HG03439 (cell line): Measurements from ENCODE around the gene UPB1.
A peak's percentile ranks its signal among the peaks of the same experiment; 100 is the strongest.

ENCODE experiments used
- ATAC-seq: cut with Tn5 transposase; IDR thresholded peaks from one replicate; pipeline ENCODE4 v1.9.1; 2021; ENCODE audit warnings: mild to moderate bottlenecking, moderate library complexity; ENCODE audit not compliant: unreplicated experiment

Gene UPB1

DNA sequence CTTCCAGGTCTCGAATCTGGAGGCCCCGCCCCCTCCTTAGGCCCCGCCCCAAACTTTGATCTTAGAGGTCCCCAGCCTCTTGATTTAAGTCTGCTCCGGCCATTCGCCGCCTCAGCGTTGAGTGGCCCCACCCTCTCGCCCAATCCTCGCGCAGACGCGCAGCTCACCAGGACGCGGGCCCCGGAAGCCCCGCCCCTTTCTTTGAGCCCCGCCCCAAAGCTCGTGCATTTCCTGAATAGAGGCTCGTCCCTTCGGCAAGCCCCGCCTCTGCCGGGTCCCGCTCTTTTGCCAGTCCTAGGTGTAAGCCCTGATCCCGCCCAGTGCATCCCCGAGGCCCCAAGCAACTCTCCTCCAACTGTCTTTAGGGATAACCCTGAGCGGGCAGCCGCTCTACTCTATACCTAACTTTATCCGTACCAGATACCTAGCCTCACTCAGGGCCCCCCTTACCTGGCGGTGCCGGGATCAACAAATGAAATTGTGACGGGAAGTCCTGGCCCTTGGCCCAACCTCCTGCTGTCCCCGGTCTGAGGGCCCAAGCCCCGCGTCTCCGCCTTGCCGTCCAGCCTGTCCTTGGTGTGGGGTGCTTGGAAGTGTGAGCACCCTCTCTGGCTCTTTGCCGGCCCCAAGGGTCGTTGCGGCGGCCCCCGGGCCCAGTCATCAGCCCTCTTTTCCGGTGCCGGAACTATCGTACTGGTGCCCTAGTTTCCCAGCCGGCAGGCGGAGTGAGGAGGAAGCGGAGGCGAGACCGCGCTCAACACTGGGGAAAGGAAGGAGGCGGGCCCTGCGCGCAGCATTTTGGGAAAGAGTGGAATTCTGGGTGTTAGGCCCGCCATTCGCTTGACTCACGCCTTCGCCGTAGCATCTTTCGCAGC is 60.3 kb downstream of the UPB1 start, which contains the start of gene SNRPD3:
Gene SNRPD3 (plus strand): TSS at position 835 of the 875 bp plus-strand sequence. CDS start 1,676 bp downstream, outside the sequence.
- peak; percentile 67 for ATAC-seq

DNA sequence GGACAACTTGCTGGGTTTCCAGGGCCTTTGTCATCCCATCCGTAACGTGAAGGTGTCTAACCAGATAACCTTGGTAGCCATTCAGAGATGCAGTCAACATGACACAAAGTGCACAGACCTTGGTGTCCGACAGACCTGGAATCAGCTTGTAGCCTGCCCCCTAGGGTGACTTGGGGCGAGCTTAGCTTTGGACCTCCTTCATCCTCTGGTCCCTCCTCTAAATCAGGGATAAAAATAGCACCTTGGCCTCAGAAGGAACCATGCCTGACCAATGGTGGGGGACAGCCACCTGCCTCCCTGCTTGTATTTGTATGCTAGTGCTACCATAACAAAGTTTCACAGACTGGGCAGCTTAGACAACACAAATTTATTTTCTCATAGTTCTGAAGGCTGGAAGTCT is 64.3 kb downstream of the UPB1 start:
- ATAC-seq: no peak

DNA sequence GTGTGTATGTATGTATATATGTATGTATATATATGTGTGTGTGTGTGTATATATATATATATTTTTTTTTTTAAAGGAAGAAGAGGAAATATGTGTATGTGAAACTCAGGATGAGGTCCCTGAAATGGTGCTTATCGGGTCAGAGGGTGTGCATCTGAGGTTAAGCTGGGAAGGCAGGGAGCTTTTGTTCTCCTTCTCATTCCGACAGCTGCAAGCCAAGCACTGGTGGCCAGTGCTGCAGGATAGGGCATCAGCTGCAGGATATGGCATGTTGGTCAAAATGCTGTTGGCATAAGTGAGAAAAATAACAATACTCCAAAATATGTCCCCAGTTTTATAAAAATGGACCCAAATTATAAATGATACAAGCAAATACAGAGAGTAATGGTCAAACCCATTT is 68.1 kb downstream of the UPB1 start:
- no peak for ATAC-seq

DNA sequence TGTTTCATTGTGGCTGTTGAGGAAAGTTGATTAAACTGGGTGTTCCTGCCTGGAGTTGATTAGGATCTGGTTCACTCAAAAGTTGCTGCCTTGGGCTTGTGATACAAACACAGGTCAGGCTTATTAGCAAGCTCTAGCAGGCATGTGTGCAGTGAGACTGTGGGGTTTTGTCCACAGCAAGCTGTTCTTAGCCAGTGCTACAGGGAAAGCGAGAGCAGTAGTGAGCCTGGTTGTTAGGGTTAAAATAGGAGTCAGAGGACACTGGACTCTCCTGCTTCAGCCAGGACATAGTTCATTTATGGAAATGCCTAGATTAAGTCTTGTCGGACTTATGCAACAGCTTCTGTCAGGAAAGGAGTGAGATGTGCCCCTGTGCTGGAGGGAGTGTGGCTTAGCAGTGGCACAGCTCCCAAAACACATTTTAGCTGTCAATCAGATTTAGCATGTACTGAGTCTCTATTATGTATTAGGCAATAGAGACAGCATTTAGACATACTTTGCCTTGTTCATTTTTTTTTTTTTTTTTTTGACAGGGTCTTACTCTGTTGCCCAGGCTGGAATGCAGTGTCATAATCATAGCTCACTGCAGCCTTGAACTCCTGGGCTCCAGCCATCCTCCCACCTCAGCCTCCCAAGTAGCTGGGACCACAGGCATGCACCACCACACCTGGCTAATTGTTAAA is 69.4 kb downstream of the UPB1 start:
- ATAC-seq: no peak

DNA sequence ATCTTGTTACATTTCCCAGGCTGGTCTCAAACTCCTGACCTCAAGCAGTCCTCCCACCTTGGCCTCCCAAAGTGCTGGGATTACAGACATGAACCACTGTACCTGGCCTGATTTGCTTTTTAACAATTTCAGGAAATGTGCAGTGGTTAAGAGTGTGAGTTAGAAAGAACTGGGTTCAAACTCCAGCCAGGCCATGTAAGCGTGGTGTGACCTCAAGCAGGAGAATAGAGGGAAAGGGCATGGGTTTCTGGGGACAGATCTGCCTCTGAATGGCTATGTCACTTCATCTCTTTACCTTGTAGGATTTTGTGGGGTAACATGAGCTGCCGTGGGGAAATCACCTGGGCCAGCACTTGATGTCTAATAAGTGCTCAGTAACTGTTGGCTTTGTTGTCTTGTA is 69.9 kb downstream of the UPB1 start:
- no peak for ATAC-seq

DNA sequence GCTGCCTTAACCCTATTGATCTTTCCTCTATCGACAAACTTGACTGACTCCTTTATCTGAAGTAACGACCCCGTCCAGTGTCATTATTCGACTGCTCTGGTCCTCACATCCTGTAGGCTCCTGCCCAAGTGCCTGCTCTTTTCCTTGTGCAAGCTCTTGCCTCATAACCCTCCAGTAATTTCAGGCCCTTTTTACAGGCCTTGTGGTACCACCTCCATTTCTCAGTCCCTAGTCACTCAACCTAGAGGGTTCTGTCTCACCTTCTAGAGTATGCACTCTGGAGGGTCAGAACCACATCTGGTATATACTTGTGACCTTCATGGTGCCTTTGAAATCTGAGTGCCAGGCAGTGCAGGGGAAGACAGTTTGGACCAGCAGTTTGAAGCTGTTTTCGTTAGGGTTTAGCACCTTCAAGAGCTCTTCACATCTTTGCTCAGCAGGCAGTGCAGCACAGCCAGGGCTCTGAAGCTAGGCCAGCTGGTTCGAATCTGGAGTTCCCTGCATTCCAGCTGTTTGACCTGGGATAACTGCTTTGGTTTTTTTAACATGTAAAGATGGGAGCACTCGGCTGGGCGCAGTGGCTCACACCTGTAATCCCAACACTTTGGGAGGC is 71.9 kb downstream of the UPB1 start:
- ATAC-seq: no peak

DNA sequence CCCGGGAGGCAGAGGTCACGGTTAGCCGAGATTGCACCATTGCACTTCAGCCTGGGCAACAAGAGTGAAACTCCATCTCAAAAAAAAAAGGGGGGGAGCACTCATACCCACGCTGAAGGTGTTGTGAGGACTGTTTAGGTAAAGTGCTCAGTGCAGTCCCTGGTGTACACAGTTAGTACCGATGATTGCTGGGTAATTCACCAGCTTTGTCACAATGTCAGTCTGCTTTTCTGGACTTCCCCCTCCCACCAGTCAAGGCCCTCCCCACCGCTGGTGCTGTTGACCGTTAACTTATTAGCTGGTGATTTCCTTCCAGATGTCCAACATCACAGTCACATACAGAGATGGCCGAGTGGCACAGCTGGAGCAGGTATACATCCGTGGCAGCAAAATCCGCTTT is 72.5 kb downstream of the UPB1 start:
- ATAC-seq: no peak

DNA sequence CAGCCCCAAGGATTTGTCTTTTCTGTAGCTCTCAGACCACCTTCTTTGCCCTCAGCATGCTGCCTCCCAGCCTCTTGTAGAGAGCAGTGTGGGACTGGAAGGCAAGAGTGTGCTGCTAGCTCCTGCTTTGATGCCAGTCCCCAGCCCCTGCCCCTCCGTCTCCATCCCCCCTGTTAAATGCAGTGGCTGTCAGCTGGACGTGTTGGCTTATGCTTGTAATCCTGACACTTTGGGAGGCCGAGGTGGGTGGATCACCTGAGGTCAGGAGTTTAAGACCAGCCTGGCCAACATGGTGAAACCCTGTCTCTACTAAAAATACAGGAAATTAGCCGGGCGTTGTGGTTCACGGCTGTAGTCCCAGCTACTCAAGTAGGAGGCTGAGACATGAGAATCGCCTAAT is 76.1 kb downstream of the UPB1 start:
- no peak for ATAC-seq

DNA sequence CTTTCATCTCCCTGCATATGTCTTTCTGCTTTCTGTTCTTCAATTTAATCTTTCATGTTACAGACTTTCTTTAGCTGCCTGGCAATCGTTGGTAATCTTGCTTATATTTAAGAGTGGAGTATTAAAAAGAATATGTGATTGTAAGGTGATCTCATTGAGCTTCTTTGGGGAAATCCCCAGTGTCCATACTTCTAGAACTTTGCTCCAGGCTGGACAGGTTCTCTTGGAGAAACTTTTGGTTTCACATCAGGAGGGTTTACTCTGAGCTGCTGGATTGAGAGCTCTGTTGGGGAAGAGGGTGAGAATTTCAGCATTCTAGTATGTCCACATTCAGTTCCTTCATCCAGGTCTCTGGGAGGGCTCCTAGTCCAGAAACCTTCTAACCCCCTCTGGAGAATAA is 81.6 kb downstream of the UPB1 start:
- ATAC-seq: no peak
